Fibroblast of lung (primary cell): Measurements from ENCODE around the gene EIF3K.

ENCODE experiments used
- EZH2 ChIP-seq: IDR thresholded peaks from 2 replicates; pipeline ENCODE4 v1.5.1; 2012; ENCODE audit warnings: low read length, control low read depth, mild to moderate bottlenecking; ENCODE audit errors: missing control alignments
- TF ChIP-seq, protein P1 (sequence below), 2 donors: IDR thresholded peaks in 1 of 2; conservative IDR thresholded peaks in 1 of 2; 1 replicate in 1 of 2; 2 replicates in 1 of 2; pipeline ENCODE4 v1.5.1; 2011 to 2012; ENCODE audit warnings: low read length in 2 of 2, control low read depth in 1 of 2, inconsistent platforms in 1 of 2, low read depth in 1 of 2, mild to moderate bottlenecking in 1 of 2

DNA sequence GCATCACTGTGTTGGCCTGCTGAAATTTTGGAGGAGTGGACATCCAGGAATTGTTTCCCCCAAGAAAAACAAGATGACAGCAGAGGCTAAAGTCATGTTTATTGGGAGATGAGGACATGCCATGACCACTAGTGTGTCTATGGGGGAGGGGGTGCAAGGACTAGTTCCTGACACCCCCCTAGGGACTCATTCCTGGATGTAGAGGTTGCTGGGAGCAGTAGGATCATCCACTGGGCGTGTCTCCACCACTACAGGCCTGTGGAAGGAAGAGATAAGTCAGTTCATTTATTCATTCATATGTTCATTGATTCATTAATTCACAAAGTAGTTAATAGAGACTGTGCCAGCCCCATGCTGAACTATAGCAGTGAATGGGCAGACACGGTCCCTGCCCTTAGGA is 31.4 kb upstream of the EIF3K start:
- TF ChIP-seq, protein P1, sequence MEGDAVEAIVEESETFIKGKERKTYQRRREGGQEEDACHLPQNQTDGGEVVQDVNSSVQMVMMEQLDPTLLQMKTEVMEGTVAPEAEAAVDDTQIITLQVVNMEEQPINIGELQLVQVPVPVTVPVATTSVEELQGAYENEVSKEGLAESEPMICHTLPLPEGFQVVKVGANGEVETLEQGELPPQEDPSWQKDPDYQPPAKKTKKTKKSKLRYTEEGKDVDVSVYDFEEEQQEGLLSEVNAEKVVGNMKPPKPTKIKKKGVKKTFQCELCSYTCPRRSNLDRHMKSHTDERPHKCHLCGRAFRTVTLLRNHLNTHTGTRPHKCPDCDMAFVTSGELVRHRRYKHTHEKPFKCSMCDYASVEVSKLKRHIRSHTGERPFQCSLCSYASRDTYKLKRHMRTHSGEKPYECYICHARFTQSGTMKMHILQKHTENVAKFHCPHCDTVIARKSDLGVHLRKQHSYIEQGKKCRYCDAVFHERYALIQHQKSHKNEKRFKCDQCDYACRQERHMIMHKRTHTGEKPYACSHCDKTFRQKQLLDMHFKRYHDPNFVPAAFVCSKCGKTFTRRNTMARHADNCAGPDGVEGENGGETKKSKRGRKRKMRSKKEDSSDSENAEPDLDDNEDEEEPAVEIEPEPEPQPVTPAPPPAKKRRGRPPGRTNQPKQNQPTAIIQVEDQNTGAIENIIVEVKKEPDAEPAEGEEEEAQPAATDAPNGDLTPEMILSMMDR (conservative IDR thresholded peaks at IDR 0.05 in 1 of 2, IDR thresholded peaks at IDR 0.05 in 1 of 2; ENCODE audit: low read depth in 1 of 2, low read length in 2 of 2): no peak
- TF ChIP-seq EZH2: no peak
